ENCODE results near the gene STAT3. TPM values are rescaled to one million over a fixed set of nuclear protein-coding genes. Genes with fewer than 3 reads are reported as not detected.
"Not testable (repeated sequence)": the region's sequence is repeated elsewhere in the genome, so short reads cannot be mapped to it uniquely, and the experiment has no call there.

STAT3 gene
- total RNA-seq, 1 experiment from 2014 or later = 74.6 TPM

DNA sequence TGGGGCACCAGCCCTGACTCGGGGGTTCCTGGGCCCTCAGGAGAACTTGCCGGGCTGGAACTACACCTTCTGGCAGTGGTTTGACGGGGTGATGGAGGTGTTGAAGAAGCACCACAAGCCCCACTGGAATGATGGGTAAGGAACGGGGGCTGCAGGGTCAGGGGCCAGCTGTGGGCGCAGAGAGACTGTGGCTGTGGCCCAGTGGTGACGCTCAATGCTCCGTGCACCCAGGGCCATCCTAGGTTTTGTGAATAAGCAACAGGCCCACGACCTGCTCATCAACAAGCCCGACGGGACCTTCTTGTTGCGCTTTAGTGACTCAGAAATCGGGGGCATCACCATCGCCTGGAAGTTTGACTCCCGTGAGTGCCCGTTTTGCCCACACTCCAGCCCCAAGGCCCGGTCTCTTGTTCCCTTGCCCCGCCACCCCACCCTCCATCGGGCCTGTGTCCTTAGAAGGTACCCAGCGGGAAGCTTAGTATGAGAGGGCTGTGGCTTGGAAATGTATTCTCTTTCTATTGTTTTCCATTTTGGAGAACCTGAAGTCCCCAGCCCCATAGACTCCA lies 80.8 kb downstream of the STAT3 start:
- no peak overlapping the region for H3K4me2 ChIP-seq
- no peaks in the 10 kb centered on the region for H3K36me3 ChIP-seq (ENCODE audit: low read depth)
- H3K9me3 ChIP-seq (ENCODE audit: insufficient read depth, low read depth) = no peaks in the 10 kb centered on the region
- H3K27me3 ChIP-seq (ENCODE audit: insufficient read depth, low read depth) = no peaks in the 10 kb centered on the region
- H3F3A ChIP-seq (ENCODE audit: insufficient read depth, low read depth) = no peaks in the 10 kb centered on the region; the same call in 1 of the 2 replicates
- no peak overlapping the region for H2AFZ ChIP-seq
- POLR2A ChIA-PET (ENCODE audit: unreplicated experiment) = no interaction called here
- H3K9me2 ChIP-seq (ENCODE audit: insufficient read depth) = no peaks in the 10 kb centered on the region
- H3K79me2 ChIP-seq (ENCODE audit: low read depth) = no peaks in the 10 kb centered on the region
- H3K27ac ChIP-seq = no peak overlapping the region
- no peak for DNase-seq
- TF ChIP-seq EZH2 (IDR thresholded peaks at IDR 0.05; ENCODE audit: low read depth) (no peak), CTCF (conservative IDR thresholded peaks at IDR 0.05) (no peak)
- CTCF ChIA-PET = no interaction called here
- intact Hi-C loops (cut with micrococcal nuclease; ENCODE audit: unreplicated experiment) = no loop called here
- no peaks in the 10 kb centered on the region for H3K4me1 ChIP-seq (replicated peaks; ENCODE audit: insufficient read depth)
- no peak overlapping the region for H3K4me3 ChIP-seq
- no TSS peak for BruUV-seq (replicated peaks)
- H4K20me1 ChIP-seq (ENCODE audit: insufficient read depth) = no peaks in the 10 kb centered on the region

DNA sequence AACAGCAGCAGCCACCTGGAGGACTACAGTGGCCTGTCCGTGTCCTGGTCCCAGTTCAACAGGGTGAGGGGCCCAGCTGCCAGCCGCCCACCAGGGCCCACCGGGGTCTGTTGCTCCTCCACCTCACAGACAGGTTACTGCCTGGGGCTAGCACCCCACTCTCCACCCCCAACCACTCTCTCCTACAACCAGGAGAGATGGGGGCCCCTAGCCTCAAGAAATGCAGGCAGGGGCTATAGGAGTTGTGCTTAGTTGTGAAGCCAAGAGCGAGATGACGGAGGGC lies 81.9 kb downstream of the STAT3 start:
- Histone ChIP-seq H3K4me2 (no peak overlapping the region), H3K27me3 (ENCODE audit: insufficient read depth, low read depth) (no peaks in the 10 kb centered on the region), H3K27ac (no peak overlapping the region), H3K79me2 (ENCODE audit: low read depth) (no peaks in the 10 kb centered on the region), H3K9me3 (ENCODE audit: insufficient read depth, low read depth) (no peaks in the 10 kb centered on the region), H3F3A (ENCODE audit: insufficient read depth, low read depth) (no peaks in the 10 kb centered on the region; the same call in 1 of the 2 replicates), H3K36me3 (ENCODE audit: low read depth) (no peaks in the 10 kb centered on the region), H3K4me3 (no peak overlapping the region), H3K4me1 (replicated peaks; ENCODE audit: insufficient read depth) (no peaks in the 10 kb centered on the region), H2AFZ (no peak overlapping the region), H4K20me1 (ENCODE audit: insufficient read depth) (no peaks in the 10 kb centered on the region), H3K9me2 (ENCODE audit: insufficient read depth) (no peaks in the 10 kb centered on the region)
- intact Hi-C loops (cut with micrococcal nuclease; ENCODE audit: unreplicated experiment) = no loop called here
- no peak for DNase-seq
- no TSS peak for BruUV-seq (replicated peaks)
- ChIA-PET POLR2A (ENCODE audit: unreplicated experiment) (no interaction called here), CTCF (no interaction called here)
- TF ChIP-seq EZH2 (IDR thresholded peaks at IDR 0.05; ENCODE audit: low read depth) (no peak), CTCF (conservative IDR thresholded peaks at IDR 0.05) (no peak)

DNA sequence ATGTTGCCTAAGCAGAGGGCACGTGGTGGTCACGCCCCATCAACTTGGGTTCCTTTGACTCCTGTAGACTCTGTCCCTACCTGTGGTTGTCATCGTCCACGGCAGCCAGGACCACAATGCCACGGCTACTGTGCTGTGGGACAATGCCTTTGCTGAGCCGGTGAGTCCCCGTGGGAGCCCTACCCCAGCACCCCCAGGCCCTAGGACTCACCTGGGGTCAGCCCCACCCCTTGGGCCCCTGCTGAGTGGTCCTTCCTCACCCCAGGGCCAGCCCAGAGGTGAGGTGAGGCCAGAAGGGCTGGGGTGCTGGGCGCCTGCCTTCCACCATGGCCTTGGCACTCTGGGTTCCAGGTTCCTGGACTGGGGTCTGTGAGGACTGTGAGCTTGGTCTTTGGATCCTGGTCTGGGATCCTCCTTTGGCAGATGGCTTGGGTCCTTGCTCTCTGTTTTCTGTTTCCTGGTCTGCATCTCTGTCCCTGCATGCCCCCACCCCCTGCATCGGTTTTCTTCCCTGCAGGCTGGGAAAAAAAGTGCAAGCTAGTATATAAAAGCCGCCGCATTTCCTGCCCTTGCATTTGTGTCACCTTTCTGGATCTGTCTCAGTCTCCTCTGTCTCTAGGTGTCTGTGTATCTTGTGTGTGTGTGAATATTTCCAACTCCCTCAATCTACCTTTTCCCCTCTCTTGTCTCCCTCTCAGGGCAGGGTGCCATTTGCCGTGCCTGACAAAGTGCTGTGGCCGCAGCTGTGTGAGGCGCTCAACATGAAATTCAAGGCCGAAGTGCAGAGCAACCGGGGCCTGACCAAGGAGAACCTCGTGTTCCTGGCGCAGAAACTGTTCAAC lies 82.5 kb downstream of the STAT3 start:
- Histone ChIP-seq H3K4me1 (replicated peaks; ENCODE audit: insufficient read depth) (no peaks in the 10 kb centered on the region), H3K4me2 (no peak overlapping the region), H3K9me3 (ENCODE audit: insufficient read depth, low read depth) (no peaks in the 10 kb centered on the region), H4K20me1 (ENCODE audit: insufficient read depth) (no peaks in the 10 kb centered on the region), H3K27ac (no peak overlapping the region), H3K79me2 (ENCODE audit: low read depth) (no peaks in the 10 kb centered on the region), H3K36me3 (ENCODE audit: low read depth) (no peaks in the 10 kb centered on the region), H3F3A (ENCODE audit: insufficient read depth, low read depth) (no peaks in the 10 kb centered on the region), H3K27me3 (ENCODE audit: insufficient read depth, low read depth) (no peaks in the 10 kb centered on the region), H2AFZ (no peak overlapping the region), H3K9me2 (ENCODE audit: insufficient read depth) (no peaks in the 10 kb centered on the region), H3K4me3 (no peak overlapping the region)
- ChIA-PET CTCF (no interaction called here), POLR2A (ENCODE audit: unreplicated experiment) (no interaction called here)
- TF ChIP-seq CTCF (conservative IDR thresholded peaks at IDR 0.05) = no peak
- TF ChIP-seq EZH2 (IDR thresholded peaks at IDR 0.05; ENCODE audit: low read depth) = no peak
- no TSS peak for BruUV-seq (replicated peaks)
- DNase-seq = no peak
- intact Hi-C loops (cut with micrococcal nuclease; ENCODE audit: unreplicated experiment) = no loop called here

DNA sequence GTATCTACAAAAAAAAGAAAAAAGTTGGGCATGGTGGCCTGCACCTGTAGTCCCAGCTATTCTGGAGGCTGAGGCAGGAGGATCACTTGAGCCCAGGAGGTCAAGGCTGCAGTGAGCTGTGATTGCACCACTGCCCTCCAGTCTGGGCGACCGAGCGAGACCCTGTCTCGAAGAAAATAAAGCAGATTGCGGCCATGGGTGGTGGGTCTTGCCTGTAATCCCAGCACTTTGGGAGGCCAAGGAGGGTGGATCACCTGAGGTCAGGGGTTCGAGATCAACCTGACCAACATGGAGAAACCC lies 83.3 kb downstream of the STAT3 start:
- CTCF ChIA-PET = not testable (repeated sequence)

More for the DNA sequence above, 83.3 kb downstream of the STAT3 start:
- H3K36me3 ChIP-seq (ENCODE audit: low read depth); H3K27me3 ChIP-seq (ENCODE audit: insufficient read depth, low read depth); H3K9me2 ChIP-seq (ENCODE audit: insufficient read depth); H3K9me3 ChIP-seq (ENCODE audit: insufficient read depth, low read depth); H3K4me2 ChIP-seq; H2AFZ ChIP-seq; DNase-seq; BruUV-seq (replicated peaks); H3K79me2 ChIP-seq (ENCODE audit: low read depth); intact Hi-C loops (cut with micrococcal nuclease; ENCODE audit: unreplicated experiment); H3K4me3 ChIP-seq; H3K27ac ChIP-seq; POLR2A ChIA-PET (ENCODE audit: unreplicated experiment); H3F3A ChIP-seq (ENCODE audit: insufficient read depth, low read depth); H3K4me1 ChIP-seq (replicated peaks; ENCODE audit: insufficient read depth); H4K20me1 ChIP-seq (ENCODE audit: insufficient read depth): not testable (repeated sequence)

All from PC-9 (cell line).